ACHN (cell line): ENCODE measurements around the gene UBR1.
"Not testable (repeated sequence)": the region's sequence is repeated elsewhere in the genome, so short reads cannot be mapped to it uniquely, and the experiment has no call there.

Source experiments
- DNase-seq: peaks from one replicate; pipeline ENCODE4 v3.0.0-alpha.2; 2015
- in situ Hi-C: cut with HindIII; loops from 2 replicates; pipeline ENCODE4 v1.10.0; 2017; ENCODE audit warnings: low sequenced_read_pairs, low pct_ligation_motif_present, low pct_unique_long_range_greater_than_20kb

Gene UBR1

DNA sequence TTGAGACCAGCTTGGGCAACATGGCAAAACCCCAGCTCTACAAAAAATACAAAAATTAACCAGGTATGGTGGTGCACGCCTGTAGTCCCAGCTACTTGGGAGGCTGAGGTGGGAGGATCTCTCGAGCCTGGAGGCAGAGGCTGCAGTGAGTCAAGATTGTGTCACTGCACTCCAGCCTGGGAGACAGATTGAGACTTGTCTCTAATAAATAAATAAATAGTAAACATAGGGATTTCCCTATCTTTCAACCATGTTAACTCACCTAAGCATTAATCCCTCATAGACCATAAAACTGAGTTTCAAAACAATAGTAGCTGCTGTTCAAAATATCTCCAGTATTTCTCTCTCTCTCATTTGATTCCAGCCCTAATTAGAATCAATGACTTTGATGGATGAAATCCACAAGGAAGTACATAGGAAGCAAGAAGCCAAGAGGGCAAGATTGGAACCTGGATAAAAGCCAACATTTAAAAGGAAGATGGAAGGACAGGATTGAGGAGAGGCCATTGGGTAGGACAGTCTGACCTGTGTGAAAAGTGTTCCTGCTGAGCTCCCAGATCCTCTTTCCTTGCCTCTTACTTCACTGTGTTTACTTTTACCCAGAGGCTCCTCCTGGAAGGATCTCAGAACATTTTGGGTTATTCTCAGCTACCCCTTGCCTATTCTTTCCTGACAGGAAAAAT is 172.9 kb downstream of the UBR1 start:
- in situ Hi-C loops = no loop called here

DNA sequence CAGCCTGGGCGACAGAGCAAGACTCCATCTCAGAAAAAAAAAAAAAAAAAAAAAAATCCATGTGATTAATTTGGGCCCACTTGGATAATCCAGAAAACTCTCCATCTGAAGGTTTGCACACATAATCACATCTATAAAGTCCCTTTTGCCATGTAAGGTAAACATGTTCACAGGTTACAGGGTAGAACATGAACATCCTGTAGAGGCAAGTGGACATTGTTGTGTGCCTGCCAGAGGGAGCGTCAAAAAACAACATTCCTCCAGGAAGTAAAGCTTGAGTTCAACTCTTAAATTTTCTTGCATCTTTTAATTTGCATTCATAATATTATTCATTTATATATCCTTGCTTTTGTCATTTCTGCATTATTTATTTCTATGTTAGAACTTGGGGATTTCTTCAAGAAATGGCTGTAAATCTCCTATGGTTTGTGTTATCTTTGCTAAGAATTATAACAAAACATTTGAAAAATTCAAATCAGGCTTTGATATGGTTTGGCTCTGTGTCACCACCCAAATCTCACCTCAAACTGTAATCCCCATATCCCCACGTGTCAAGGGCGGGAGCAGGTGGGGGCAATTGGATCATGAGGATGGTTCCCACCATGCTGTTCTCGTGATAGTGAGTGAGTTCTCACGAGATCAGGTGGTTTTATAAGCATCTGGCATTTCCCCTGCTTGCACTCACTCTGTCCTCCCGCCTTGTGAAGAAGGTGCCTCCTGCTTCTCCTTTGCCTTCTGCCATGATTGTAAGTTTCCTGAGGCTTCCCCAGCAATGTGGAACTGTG is 173.9 kb downstream of the UBR1 start:
- DNase-seq = no peak
- in situ Hi-C loops = no loop called here

More for the DNA sequence above, 172.9 kb downstream of the UBR1 start:
- DNase-seq = no peak

DNA sequence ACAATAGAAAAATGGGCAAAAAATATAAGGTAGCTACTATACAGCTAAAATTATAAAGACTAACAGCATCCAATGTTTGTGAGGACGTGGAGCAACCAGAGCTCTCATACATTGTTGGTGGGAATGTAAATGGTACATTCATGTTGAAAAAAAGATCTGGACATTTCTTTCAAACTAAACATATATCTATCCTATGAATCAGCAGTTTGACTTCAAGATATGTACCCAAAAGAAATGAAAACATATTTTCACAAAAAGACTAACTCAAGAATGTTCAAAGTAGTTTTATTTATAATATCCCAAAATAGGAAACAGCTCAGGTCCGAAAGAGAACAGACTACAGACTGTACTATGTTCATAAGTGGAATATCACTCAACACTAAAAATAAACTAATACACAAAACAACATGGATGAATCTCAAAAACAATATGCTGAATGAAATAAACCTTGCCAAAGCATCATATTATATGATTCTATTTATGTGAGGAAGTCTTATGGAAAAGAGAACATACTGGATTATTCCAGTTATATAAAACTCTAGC is 176.5 kb downstream of the UBR1 start:
- DNase-seq = no peak
- in situ Hi-C loops = no loop called here

DNA sequence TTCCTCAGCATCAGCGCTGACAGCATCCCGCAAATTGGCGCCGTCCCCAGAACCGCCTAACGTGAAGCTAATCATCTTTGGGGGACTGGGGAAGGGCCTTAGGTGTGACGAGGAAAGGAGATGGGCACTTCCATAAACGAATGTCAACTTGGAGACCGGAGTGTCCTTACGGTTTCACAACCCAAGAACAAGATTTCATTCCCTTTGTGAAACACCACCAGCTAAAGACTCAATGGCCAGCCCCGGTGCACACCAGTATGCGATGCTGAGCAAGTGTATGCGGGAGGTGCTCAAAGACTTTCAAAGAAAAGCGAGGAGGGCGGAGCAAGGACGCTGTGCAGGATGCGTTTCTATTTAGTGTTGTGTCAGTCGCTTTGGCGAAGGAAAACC is 184.5 kb downstream of the UBR1 start:
- peak; percentile 29 for DNase-seq
- in situ Hi-C loops = no loop called here

DNA sequence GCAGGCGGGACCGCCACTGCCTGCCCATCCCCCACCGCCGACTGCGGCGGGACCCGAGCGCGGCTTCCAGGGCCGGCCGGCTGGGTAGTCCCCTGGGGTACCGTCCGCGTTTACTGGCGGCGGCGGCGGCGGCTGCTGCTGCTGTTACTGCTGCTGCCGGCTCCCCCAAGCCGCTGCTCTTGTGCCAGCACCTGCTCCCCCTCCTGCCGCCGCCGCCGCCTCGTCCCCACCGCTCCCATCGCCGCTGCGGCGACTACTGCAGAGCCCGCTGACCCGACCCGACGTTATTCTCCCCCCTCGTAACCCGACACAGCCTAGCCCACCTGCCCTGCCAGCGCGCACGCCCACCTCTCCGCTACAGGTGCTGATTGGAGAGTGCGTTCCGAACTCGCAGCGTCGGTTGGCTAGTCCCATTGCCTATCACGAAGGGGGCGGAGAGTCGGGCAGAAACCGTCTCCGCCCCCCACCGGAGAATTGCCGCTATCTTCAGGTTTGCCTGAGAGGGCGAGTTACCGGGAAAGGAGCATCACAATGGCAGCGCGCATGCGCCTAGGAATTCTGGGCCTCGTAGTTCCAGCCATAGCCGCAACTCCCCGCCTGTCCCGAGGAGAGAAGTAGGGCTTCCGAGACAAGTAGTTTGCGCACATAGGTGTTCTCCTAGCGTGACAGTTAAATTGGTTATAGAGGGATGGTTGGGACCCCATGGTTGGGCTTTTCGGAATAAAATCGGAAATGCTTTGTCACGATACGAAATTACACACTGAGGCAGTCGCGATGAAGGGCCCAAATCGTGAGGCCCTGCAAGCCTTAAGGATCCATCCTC is 185.1 kb downstream of the UBR1 start, which contains the start of gene TTBK2:
TTBK2 (minus strand) TSS at position 260 of the 823 bp plus-strand sequence. CDS start 42,161 bp downstream, outside the sequence.
- in situ Hi-C loops = no loop called here

GRCh38 chr15:42919799-42920518 is 185.9 kb downstream of the UBR1 start:
- in situ Hi-C loops = no loop called here

More for the DNA sequence above, 185.1 kb downstream of the UBR1 start, which contains the start of gene TTBK2:
- DNase-seq = peak; percentile 98

GRCh38 chr15:42919308-42919707 is 186.5 kb downstream of the UBR1 start:
- peak; percentile 5 for DNase-seq
- in situ Hi-C loops = no loop called here

More at GRCh38 chr15:42919799-42920518, 185.9 kb downstream of the UBR1 start:
- DNase-seq = peak; percentile 52

GRCh38 chr15:42918047-42918446 is 187.8 kb downstream of the UBR1 start:
- in situ Hi-C loops = no loop called here
- peak; percentile 12 for DNase-seq

DNA sequence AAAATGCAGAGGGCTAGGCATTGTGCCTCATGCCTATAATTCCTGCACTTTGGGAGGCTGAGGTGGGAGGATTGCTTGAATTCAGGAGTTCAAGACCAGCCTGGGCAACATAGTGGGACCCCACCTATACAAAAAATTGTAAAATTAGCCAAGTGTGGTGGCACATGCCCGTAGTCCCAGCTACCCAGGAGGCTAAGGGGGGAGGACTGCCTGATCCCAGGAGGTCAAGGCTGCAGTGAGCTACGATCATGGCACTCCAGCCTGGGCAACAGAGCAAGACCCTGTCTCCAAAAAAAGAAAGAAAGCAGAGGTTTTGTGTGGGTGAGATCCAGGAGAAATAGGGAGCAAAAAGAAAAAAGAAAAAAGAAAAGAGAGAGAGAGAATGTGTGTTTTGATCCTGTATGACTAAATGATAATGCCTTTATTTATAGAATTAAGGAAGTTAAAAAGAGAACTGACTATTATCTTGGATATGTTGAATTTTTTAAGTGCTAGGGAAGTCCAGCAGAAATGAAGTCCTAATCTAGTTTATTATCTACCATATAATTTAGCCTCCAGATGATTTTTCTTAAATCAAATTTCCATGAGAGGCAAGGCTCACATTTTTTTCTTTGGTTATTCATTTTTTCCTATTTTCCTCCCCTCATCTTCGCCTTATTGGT is 190.1 kb downstream of the UBR1 start:
- no peak for DNase-seq

DNA sequence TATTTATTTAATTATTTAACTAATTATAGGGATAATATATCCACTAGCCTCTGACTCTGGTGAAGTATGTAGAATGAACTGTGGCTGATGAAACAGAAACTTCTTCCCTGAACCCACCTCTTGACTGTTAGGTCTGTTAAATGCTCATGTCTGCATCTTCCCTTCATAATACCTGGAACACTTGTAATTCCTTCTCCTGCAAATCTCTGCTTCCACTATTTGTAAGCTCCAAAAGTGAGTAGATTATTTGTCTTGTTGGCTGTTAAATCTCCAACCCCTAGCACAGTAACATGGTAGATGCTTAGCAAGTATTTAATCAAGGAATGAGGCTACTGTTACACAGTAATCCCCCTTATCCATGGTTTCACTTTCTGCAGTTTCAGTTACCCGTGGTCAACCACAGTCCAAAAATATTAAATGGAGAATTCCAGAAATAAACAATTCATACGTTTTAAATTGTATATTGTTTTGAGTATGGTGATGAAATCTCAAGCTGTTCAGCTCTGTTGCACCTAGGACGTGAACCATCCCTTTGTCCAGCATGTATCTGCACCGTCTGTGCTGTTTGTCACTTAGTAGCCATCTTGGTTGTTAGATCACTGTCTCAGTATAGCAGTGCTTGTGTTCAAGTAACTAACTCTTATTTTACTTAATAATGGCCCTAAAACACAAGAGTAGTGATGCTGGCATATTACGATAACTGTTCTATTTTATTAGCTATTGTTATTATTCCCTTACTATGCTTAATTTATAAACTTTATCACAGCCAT is 190.9 kb downstream of the UBR1 start:
- in situ Hi-C loops = no loop called here
- DNase-seq = peak; percentile 32

More for the DNA sequence above, 190.1 kb downstream of the UBR1 start:
- in situ Hi-C loops = no loop called here

DNA sequence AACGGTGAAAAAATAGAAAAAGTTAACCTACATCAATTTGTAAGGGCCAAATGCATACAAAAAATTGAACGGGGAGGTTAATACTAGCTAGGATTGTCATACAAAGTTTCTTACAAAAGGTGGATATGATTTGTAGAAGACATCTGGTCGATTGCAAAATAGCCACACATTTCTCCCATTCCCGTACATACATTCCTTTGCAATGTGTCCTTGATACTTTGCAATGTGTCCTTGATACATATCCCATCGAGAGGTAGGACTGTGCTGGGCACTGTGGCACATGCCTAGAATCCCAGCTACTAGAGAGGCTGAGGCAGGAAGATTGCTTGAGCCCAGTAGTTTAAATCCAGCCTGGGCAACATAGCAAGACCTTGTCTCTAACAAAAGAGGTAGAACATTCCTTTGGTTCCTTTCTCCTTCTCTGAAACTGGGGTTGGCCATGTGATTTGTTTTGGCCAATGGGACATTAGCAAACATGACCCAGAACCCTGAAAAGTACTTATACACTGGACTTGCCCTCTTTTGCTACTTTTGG is 194.7 kb downstream of the UBR1 start:
- DNase-seq = no peak
- in situ Hi-C loops = no loop called here

- no peak for DNase-seq
- in situ Hi-C loops = no loop called here
Measured at GRCh38 chr15:42908538-42908937, 197.3 kb downstream of the UBR1 start.

- DNase-seq = no peak
Measured at GRCh38 chr15:42903388-42904324, 202.2 kb downstream of the UBR1 start.

GRCh38 chr15:42893911-42894310 is 211.9 kb downstream of the UBR1 start:
- DNase-seq, in situ Hi-C loops: not testable (repeated sequence)

More at GRCh38 chr15:42903388-42904324, 202.2 kb downstream of the UBR1 start:
- in situ Hi-C loops = no loop called here
